Activated CD4-positive, alpha-beta T cell treated with anti-CD3 and anti-CD28 coated beads for 24 hours (primary cell): ENCODE data around the gene PPID.
A peak's percentile ranks its signal among the peaks of the same experiment; 100 is the strongest.
"Not testable (repeated sequence)": the region's sequence is repeated elsewhere in the genome, so short reads cannot be mapped to it uniquely, and the experiment has no call there.

Experiments used
- DNase-seq, 2 donors: peaks; one replicate each; pipeline ENCODE4 v3.0.0-alpha.2; 2020; ENCODE audit warnings: low read depth in 2 of 2

PPID gene

DNA sequence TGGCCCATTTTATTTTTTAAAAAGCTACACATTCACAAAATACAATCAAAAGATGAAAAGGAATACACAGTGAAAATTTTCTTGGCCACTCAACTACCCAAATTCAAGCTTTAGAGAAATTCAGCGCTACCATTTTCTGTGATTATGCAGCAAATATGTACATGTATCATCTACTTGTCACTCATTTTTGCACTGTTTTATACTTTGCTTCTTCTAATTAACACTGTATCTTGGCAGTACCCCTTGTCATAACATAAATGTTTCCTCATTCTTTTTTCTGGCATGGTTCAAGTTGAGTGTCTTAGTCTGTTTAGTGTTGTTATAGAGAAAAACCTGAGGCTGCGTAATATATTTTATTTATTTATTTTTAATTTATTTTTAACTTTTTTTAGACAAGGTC, 15.7 kb upstream of the PPID start:
- no peak for DNase-seq

DNA sequence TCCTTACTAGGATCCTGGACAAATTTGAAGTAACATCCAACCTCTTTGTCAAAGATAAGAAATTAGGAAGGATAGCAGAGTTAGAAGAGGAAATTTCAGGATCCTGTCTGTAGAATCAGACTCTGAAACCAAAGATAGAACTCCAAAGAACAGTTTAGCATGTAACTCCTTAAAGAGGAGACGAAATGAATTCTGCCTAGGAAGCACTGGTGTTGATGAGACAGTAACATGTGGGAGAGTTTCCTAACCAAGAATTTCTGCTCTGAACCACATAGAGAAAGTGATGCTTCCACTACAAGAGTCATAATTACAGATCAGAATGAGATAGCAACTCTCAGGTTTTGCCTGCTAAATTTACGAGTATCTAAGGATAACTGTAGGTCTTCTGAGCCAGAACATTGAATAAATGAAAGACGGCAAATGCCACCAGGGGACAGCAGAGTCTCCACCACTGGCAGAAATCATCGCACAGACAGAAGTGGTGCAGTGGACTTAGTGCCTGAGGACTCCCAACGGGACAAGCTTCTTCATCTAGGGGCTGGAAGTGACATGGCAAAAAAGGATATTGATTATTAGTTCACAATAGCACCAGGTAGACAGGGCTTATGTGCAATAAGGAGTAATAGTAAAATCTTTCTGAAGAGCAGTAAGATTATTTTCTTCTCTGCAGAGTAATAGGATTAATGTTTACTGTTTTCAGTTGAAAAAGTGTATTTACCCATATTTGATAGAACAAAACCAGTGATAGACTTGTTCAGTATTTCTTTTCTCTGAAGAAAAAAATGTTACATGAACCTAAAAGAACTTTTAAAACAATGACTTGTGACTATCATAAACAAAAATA, 6.7 kb upstream of the PPID start:
- peak in 1 of 2 donors; percentile 31 for DNase-seq

DNA sequence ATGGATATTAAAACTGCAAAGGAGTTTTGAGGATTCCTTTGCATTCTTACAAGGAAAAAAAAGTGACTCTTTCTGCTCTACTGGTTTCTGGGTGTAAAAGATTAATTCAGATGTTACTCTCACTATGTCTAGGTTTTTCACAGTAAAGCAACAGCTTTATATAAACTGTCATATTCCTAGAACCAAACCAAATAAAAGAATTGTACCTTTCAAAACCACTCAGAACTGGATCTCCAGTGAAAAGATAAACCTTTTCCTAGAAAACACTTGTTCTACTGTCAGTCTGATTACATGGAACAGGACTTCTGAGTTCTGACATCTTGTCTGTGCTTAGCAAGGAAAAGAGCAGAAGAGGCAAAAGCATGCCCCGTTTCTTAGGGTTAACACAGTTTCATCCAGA, 5.0 kb upstream of the PPID start:
- no peak for DNase-seq

DNA sequence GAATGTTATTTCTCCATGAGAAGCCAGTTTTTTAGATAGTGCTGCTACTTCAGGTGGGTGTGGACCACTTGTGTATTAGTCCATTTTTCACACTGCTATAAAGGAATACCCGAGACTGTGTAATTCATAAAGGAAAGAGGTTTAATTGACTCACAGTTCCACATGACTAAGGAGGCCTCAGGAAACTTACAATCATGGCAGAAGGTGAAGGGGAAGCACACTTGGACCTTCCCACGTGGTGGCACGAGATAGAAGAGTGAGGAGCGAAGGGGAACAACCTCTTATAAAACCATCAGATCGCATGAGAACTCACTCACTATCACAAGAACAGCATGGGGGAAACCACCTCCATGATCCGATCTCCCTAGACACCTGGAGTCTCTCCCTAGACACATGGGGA, 3.4 kb upstream of the PPID start:
- DNase-seq: no peak

DNA sequence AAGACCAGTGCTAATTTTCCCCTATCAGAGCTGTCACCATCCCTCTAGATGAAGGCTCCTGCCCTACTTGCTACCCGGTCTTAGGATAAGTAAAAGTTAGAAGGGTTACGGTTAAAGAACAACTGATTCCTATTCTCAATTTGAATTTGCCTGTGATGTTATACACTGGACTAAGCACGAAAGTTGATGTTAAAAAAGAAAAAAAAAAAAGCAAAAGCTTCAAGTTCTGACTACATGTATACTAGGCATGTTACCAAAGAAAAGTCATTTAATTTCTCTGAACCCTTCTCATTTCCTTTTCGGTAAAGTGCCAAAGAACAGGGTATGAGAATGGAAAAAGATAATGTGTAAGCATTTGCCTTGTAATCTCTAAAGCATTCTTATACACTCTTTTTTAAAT, 1.4 kb upstream of the PPID start:
- no peak for DNase-seq

DNA sequence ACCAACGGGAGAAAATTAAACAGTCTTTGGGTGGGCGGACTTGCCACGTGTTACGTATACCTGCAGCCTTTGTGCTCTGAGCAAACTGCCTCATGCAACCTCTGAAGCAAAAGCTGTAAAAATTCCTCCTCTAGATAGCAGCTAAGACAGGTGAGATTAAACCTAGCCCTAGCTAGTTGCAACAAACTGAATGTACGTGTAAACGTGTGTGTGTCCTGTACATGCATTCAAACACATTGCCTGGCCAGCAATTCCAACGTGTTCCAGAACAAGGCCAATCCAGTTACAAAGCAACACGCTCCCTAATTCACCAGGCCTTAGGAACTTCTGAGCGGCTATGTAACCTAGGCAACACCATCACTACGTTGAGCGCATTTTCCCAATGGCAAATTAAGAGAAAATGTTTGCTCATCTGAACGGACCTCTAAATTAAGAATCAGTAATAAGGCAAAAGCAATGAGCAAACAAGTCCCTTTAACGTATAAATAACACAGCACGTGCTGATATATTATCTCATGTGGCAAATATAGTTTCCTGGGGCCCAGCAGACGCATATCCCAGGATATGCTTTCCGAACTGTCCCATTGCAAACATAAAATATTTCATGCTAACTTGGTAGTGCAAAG, 792 bp downstream of the PPID start:
- no peak for DNase-seq

DNA sequence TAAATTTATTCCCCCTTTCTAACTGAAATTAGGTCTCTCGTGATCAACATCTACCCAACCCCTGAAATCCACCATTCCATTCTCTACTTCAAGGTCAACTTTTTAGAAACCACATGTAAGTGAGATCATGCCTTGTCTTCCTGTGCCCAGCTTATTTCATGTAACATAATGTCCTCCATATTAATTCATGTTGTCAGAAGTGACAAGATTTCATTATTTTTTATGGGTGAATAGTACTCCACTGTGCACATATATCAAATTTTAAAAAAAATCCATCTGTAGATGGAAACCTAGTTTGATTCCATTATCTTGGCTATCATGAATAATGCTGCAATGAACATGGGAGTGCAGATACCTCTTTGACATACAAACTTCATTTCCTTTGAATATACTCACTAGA, 1.5 kb downstream of the PPID start:
- DNase-seq: no peak

DNA sequence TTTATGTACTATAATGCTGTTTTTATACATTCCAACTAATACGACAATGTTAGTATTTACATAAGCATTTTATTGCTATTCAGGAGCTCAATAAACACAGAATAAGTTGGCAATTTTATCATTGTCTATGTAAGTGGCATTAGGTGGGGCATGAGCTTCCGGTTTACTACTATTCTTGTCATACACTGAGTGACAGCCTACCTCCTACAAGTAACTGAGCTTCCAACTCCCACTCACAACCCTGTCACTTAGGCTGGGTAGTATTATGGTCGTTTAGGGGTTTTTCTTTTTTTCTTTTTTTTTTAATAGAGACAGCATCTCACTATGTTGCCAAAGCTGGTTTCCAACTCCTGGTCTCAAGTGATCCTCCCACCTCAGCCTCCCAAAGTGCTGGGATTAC, 7.4 kb downstream of the PPID start:
- DNase-seq: no peak

DNA sequence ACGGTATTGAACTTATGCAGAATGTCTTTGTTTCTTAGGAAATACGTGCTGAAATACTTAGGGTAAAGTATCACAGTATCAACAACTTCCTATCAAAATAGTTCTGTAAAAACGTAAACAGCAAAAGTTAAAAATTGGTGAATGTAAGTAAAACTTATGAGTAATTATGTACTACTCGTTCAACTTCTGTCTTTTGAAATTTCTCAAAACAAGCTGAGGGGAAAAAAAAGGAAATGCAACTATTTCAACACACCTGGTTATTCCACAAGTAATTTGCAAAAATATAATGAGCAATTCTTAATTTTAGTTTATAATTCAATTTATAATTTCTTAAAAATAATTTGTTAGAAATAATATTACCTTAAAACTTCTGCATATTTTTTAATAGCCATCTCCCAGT, 8.3 kb downstream of the PPID start:
- DNase-seq: no peak

DNA sequence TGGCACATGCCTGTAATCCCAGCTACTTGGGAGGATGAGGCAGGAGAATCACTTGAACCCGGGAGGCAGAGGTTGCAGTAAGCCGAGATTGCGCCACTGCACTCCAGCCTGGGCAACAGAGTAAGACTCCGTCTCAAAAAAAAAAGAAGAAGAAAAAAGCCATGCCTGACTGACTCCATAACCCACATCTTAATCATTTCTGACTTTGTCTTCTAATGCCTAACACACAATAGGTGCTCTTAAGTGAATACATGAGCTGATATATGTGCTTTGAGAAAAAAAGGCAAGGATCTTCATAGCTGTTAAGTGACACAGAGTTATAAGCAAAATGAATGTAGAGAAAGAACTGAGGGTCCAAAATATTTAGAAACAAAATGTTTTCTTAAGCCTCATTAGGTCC, 10.6 kb downstream of the PPID start:
- not testable (repeated sequence) for DNase-seq

DNA sequence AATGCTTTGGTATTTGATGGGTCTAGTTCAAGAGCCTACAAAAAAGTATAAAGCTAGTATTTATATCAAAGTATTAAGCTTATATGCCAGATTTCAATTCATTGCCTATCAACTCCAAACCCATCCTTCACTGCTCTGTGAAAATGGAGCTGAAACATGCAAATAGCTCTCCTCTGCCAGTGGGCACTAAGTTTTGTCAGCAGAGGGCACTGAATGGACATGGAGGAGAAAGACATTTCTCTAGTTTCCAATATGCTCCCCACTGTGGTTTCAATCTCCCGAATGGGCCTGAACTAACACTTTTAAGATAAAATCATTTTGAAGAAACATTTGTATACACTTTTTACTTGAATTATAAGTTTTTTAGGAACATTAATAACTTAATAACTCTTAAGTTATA, 12.4 kb downstream of the PPID start:
- no peak for DNase-seq

DNA sequence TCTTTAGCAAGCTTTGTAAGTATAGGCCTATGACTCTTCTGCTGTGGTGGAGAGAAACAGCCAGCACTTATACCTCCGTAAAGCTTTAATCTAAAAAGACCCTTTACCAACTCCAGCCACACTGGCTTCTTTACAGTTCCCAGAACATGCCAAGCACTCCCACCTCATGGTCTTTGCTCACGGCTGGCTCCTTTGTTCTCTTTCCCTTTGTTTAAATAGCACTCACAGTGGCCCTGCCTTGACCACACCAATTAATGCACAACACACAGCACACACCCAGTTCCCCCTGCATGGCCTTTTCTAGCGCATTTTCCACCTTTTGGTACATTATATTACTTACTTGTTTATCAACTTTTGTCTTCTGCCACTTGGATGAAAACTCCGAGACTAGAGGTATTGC, 18.9 kb downstream of the PPID start:
- DNase-seq: no peak

DNA sequence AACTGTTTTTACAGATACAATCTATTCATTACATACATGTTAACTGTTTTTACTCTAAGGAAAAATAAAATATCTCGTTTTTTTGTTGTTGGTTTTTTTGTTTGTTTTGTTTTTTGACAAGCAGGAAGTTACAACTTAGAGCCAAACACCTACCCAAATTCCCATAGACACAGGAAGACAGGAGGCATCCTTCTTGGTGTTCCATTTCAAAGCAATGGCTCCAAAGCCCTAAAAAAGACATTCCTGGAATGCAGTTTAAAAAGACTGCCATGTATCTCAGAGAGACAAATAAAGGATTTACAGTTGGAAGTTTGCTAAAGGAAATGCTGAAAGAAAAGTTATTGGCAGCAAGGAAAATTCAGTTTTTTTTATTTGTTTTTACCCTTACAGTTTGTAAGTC, 34.4 kb downstream of the PPID start:
- DNase-seq: no peak

DNA sequence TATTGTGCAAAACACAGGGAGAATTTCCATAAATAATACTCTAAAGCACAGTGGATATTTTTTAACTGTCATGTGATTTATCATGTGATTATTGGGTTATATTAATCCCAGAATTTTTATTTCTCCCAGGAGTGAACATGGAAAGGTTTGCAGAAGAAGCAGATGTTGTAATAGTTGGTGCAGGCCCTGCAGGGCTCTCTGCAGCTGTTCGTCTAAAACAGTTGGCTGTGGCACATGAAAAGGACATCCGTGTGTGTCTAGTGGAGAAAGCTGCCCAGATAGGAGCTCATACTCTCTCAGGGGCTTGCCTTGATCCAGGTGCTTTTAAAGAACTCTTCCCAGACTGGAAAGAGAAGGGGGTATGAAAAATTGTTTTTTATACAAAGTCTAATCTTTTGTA, 41.1 kb downstream of the PPID start:
- DNase-seq: no peak

DNA sequence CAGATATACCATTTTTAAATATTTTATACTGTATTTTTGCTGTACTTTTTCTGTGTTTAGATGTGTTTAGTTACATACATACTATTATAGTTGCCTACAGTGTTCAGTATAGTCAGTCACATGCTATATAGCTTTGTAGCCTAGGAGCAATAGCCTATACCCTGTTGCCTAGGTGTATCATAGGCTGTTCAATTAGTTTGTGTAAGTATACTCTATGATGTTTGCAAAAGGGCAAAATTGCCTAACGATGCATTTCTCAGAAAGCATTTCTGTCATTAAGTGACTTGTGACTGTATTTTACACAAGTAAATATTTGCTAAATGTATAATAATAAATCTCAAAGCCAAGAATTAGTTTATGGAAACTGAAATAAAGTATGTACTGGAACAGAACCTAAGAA, 41.6 kb downstream of the PPID start:
- no peak for DNase-seq

DNA sequence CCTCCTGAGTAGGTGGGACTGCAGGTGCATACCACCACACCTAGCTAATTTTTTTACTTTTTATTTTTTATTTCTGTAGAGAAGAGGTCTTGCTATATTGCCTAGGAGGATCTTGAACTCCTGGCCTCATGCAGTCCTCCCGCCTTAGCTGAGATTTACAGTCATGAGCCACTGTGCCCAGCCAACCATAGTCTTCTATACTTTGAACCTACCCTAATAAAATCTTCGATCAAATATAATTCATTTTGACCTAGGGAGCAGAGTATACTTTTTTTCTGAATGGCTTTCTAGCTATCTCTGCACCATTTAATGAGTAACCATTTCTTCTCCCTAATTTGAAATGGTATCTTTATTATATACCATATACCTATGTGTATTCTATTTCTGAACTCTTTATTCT, 44.4 kb downstream of the PPID start:
- no peak for DNase-seq

DNA sequence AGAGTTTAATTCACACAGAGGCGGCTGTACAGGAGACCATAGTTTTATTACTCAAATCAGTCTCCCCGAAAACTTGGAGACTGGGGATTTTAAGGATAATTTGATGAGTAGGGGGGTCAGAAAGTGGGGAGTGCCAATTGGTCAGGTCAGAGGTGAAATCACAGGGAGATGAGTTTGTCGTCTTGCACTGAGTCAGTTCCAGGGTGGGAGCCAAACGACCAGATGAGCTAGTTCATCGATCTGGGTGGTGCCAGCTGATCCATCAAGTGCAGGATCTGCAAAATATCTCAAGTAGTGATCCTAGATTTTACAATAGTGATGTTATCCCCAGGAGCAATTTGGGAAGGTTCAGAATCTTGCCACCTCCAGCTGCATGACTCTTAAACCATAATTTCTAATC, 47.1 kb downstream of the PPID start:
- DNase-seq: no peak

DNA sequence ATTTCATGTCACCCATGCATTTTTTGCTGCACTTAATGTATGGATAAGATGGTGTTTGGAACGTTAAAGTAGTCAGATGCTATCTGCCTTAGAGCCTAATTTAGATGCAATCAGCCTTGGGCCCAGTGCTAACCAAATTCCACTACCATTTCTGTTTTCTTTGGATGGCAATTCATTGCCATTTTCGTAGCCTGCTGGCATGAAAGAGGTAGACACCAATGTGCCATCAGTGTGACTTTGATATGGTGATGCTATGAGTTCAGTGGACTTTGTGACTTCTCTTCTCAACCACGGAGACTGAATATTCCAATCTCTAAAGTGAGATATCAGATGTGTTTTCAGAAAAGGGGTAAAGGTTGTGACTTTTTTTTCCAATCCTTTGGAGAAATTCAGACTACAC, 49.6 kb downstream of the PPID start:
- DNase-seq: no peak

DNA sequence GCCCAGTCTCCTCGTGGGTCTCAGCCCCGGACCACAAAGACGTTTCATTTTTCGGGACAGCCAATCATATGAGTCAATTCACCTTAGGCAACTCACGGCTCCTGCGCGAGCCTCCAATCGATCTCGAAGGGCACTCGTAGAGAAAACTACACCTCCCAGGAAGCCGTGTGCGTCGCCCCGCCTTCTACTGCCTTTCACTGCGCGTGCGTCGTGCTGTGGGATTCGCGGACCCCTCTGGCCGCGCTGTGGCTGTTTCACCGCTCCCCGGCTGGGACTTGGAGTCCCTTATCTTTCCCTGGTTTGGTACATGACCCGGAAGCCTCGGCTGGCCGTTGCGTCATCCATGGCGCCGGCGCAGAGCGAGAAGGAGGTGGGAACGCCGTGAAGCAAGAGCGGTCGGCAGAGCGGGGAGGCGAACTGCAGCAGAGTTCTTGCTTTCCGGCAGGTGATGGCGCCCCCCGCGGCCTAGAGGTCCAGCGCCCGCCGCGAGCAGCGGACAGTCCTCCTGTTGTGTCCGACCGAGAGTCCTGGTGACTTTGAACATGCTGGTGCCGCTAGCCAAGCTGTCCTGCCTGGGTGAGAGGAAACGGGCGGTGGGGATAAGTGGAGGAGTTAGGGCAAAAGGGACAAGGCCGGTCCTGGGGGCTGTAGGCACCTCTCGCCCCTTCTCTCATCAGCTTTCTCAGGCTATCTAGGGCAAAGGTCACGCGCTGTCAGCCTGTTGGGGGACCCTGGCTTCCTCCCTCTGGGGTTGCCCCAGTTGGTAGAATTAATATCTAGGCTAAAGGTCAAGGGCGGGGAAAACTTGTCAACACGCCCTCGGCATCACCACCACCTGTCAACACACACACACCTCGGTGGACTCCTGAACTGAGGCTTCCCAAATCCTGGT, 51.0 kb downstream of the PPID start, which contains the start of gene ETFDH:
ETFDH (plus strand) TSS at position 382 of the 892 bp plus-strand sequence; CDS start at position 543, 161 bp downstream.
- peak; percentile 90 to 95 for DNase-seq

DNA sequence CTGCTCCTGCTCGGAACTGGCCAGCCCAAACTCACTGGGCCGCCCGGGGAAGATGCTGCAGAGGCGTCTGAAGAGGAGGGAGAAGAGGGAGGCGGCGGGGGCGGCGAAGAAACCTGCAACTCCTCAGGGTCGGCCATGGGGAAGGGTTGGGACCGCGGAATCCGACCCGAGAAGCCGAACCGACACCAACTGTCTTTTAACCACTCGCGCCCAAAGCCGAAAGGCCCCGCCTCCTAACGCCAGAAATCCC, 51.6 kb downstream of the PPID start, which contains the start of gene C4orf46:
C4orf46 (minus strand) TSS at position 223 of the 250 bp plus-strand sequence; CDS start at position 137, 86 bp downstream.
- DNase-seq: no peak

DNA sequence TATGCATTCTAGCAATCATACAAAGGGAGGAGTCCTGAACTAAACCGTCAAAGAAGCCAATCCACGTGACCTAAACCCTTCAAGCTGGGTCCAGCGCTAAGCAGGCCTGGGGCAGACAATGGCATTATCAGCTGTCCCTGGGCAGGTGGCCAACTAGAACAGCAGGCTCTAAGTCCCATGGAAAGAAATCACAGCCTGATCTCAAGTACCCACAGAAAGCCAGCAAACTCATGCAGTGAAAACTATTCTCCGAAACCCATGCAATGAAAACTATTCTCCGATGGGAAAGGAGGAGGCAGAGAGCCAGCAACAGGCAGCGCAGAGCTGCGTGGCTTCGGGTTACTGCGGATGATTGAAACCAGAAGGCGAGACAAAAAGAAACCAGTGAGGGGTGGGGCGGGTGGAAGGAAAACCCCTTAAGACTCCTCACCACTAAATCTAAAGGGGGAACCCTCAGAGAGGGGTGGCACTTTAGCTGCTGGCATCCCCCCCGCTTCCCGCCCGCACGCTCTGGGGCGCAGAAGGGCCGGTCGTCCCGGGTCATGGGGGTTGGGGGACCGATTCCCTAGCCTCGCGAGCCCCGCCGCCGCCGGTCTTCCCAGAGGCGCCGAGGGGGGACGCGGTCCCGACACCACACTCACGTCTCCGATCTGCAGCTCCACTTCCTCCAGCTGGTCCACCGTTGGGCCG, 52.1 kb downstream of the PPID start:
- peak; percentile 35 to 48 for DNase-seq

DNA sequence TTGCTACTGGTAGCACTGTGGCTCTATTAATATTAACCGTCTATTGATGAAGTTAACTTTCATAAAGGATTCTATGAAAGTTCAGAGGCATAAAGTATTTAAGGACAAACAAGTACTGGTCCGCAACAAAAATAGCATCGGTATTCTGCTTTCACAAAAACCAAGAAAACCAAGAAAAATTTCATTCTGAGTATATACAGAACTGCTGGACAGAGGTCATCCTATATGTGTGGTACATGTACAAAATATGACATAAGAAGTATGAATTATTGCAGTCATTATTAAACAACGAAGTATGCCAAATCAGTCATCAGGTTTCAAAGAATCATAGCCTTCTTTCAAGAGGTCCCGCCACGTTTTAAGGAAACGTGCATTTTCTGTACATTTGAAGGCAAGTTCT, 53.9 kb downstream of the PPID start:
- no peak for DNase-seq
